H9 (cell line): ENCODE data around the gene TSEN34. TPM values are rescaled to one million over a fixed set of nuclear protein-coding genes. Genes with fewer than 3 reads are reported as not detected.

Experiments
- DNase-seq: peaks from one replicate; pipeline ENCODE4 v3.0.0-alpha.2; 2017
- H2AFZ ChIP-seq: one replicate; pipeline ENCODE4 v1.6.1; 2013; ENCODE audit warnings: mild to moderate bottlenecking, low read length, control low read depth, moderate library complexity
- H2AK5ac ChIP-seq: 2 replicates; pipeline ENCODE4 v1.6.1; 2013; ENCODE audit warnings: low read length, control low read depth, mixed read lengths; ENCODE audit not compliant: insufficient read length
- H2BK120ac ChIP-seq: one replicate; pipeline ENCODE4 v1.6.1; 2013; ENCODE audit warnings: low read depth, mild to moderate bottlenecking, low read length, control low read depth, inconsistent platforms; ENCODE audit not compliant: poor library complexity, severe bottlenecking
- H2BK12ac ChIP-seq: 2 replicates; pipeline ENCODE4 v1.6.1; 2013; ENCODE audit warnings: low read length, control low read depth, mixed read lengths, low read depth; ENCODE audit not compliant: insufficient read length
- H2BK15ac ChIP-seq: 2 replicates; pipeline ENCODE4 v1.6.1; 2013; ENCODE audit warnings: low read depth, low read length, control low read depth
- H2BK20ac ChIP-seq: one replicate; pipeline ENCODE4 v1.6.1; 2013; ENCODE audit warnings: low read depth, mild to moderate bottlenecking, low read length, control low read depth, inconsistent platforms; ENCODE audit not compliant: poor library complexity, severe bottlenecking
- H2BK5ac ChIP-seq: 2 replicates; pipeline ENCODE4 v1.6.1; 2013; ENCODE audit warnings: low read length, control low read depth, mixed read lengths; ENCODE audit not compliant: insufficient read length
- H3K14ac ChIP-seq: 2 replicates; pipeline ENCODE4 v1.6.1; 2013; ENCODE audit warnings: low read length, control low read depth; ENCODE audit not compliant: insufficient read depth
- H3K18ac ChIP-seq: 2 replicates; pipeline ENCODE4 v1.6.1; 2013; ENCODE audit warnings: low read depth, mild to moderate bottlenecking, mixed read lengths, low read length, control low read depth; ENCODE audit not compliant: insufficient read length
- H3K23ac ChIP-seq: 2 replicates; pipeline ENCODE4 v1.6.1; 2013; ENCODE audit warnings: low read length, control low read depth, mixed read lengths, low read depth; ENCODE audit not compliant: insufficient read length
- H3K23me2 ChIP-seq: 2 replicates; pipeline ENCODE4 v1.6.1; 2013; ENCODE audit warnings: low read depth, mild to moderate bottlenecking, mixed read lengths, low read length, control low read depth; ENCODE audit not compliant: insufficient read length, poor library complexity, severe bottlenecking
- H3K27ac ChIP-seq: 2 replicates; pipeline ENCODE4 v1.5.1; 2013; ENCODE audit warnings: low read length, control low read depth, mixed read lengths, low read depth; ENCODE audit not compliant: insufficient read length
- H3K27me3 ChIP-seq: 2 replicates; pipeline ENCODE4 v1.6.1; 2013; ENCODE audit warnings: low read length, control low read depth, inconsistent platforms; ENCODE audit not compliant: insufficient read depth
- H3K4ac ChIP-seq: 2 replicates; pipeline ENCODE4 v1.6.1; 2013; ENCODE audit warnings: low read depth, mild to moderate bottlenecking, control low read depth, inconsistent platforms, low read length, moderate library complexity
- H3K4me1 ChIP-seq: 2 replicates; pipeline ENCODE4 v1.6.1; 2013; ENCODE audit warnings: low read length, control low read depth, inconsistent platforms; ENCODE audit not compliant: insufficient read depth
- H3K4me2 ChIP-seq: 2 replicates; pipeline ENCODE4 v1.6.1; 2013; ENCODE audit warnings: low read length, control low read depth, mixed read lengths; ENCODE audit not compliant: insufficient read length, insufficient read depth
- H3K56ac ChIP-seq: 2 replicates; pipeline ENCODE4 v1.6.1; 2013; ENCODE audit warnings: low read depth, mild to moderate bottlenecking, mixed read lengths, low read length, control low read depth; ENCODE audit not compliant: insufficient read length
- H3K79me1 ChIP-seq: 2 replicates; pipeline ENCODE4 v1.6.1; 2013; ENCODE audit warnings: low read depth, mild to moderate bottlenecking, moderate library complexity, low read length, control low read depth, inconsistent platforms; ENCODE audit not compliant: insufficient read depth, poor library complexity, severe bottlenecking
- H3K79me2 ChIP-seq: 2 replicates; pipeline ENCODE4 v1.6.1; 2013; ENCODE audit warnings: low read length, control low read depth, inconsistent platforms; ENCODE audit not compliant: insufficient read depth
- H3K9ac ChIP-seq: 2 replicates; pipeline ENCODE4 v1.6.1; 2013; ENCODE audit warnings: low read length, control low read depth, mixed read lengths; ENCODE audit not compliant: insufficient read length; ENCODE audit errors: extremely low read depth
- H3K9me3 ChIP-seq: one replicate; pipeline ENCODE4 v1.6.1; 2013; ENCODE audit warnings: low read depth, low read length, inconsistent platforms; ENCODE audit not compliant: control insufficient read depth
- H3T11ph ChIP-seq: one replicate; pipeline ENCODE4 v1.6.1; 2013; ENCODE audit warnings: mild to moderate bottlenecking, low read length, control low read depth, inconsistent platforms
- H4K20me1 ChIP-seq: one replicate; pipeline ENCODE4 v1.6.1; 2013; ENCODE audit not compliant: control insufficient read depth, insufficient read length, insufficient read depth
- H4K5ac ChIP-seq: 2 replicates; pipeline ENCODE4 v1.6.1; 2013; ENCODE audit warnings: low read depth, mild to moderate bottlenecking, mixed read lengths, low read length, control low read depth; ENCODE audit not compliant: insufficient read length
- H4K8ac ChIP-seq: replicated peaks from 2 replicates; pipeline ENCODE4 v1.6.1; 2013; ENCODE audit warnings: low read length, control low read depth, mixed read lengths, low read depth; ENCODE audit not compliant: insufficient read length
- H4K91ac ChIP-seq: 2 replicates; pipeline ENCODE4 v1.6.1; 2013; ENCODE audit warnings: low read depth, mild to moderate bottlenecking, moderate library complexity, mixed read lengths, low read length, control low read depth; ENCODE audit not compliant: insufficient read length
- H3K27ac Mint-ChIP-seq, 3 experiments: 2 replicates in 2 of 3; 3 replicates in 1 of 3; pipeline ENCODE4 v1.8.0; 2020 to 2021; ENCODE audit warnings: mixed read lengths in 3 of 3, mild to moderate bottlenecking in 1 of 3, moderate library complexity in 1 of 3
- H3K27me3 Mint-ChIP-seq: 2 replicates; pipeline ENCODE4 v1.8.0; 2021; ENCODE audit warnings: low read depth, mild to moderate bottlenecking, moderate library complexity, mixed read lengths
- H3K36me3 Mint-ChIP-seq, 3 experiments: 2 replicates in 2 of 3; 3 replicates in 1 of 3; pipeline ENCODE4 v1.8.0; 2020 to 2021; ENCODE audit warnings: low read depth in 3 of 3, mixed read lengths in 3 of 3; ENCODE audit not compliant: insufficient read depth in 1 of 3
- H3K4me1 Mint-ChIP-seq, 2 experiments: 2 replicates each; pipeline ENCODE4 v1.8.0; 2020; ENCODE audit warnings: mixed read lengths in 2 of 2
- H3K4me3 Mint-ChIP-seq, 2 experiments: 2 replicates in 1 of 2; 3 replicates in 1 of 2; pipeline ENCODE4 v1.8.0; 2020 to 2021; ENCODE audit warnings: mild to moderate bottlenecking in 2 of 2, mixed read lengths in 2 of 2, moderate library complexity in 1 of 2
- H3K9me3 Mint-ChIP-seq, 2 experiments: 2 replicates in 1 of 2; 3 replicates in 1 of 2; pipeline ENCODE4 v1.8.0; 2020; ENCODE audit warnings: mild to moderate bottlenecking in 2 of 2, mixed read lengths in 2 of 2, moderate library complexity in 1 of 2
- WGBS: extraction: QIAGEN DNeasy Blood & Tissue Kit; methylation state at CpG from one replicate; pipeline ENCODE4 v1.1.7; 2013; ENCODE audit warnings: missing lambda C conversion rate, low lambda C conversion rate, mixed read lengths; ENCODE audit not compliant: insufficient read length; ENCODE audit errors: extremely low coverage; 5-methylcytosine and 5-hydroxymethylcytosine counted together
- total RNA-seq: library from RNA; stranded (reverse); gene quantifications from 2 replicates; pipeline ENCODE4 v1.2.1, GENCODE V29; 2021
- TF ChIP-seq, protein P1 (sequence below): fragments of 200-600 bp; sonication (generic); conservative IDR thresholded peaks from 3 replicates; pipeline ENCODE4 v1.8.0; 2021; ENCODE audit warnings: antibody characterized with exemption, mild to moderate bottlenecking

TSEN34 gene
- total RNA-seq, 1 experiment from 2014 or later = 28.3 TPM

DNA sequence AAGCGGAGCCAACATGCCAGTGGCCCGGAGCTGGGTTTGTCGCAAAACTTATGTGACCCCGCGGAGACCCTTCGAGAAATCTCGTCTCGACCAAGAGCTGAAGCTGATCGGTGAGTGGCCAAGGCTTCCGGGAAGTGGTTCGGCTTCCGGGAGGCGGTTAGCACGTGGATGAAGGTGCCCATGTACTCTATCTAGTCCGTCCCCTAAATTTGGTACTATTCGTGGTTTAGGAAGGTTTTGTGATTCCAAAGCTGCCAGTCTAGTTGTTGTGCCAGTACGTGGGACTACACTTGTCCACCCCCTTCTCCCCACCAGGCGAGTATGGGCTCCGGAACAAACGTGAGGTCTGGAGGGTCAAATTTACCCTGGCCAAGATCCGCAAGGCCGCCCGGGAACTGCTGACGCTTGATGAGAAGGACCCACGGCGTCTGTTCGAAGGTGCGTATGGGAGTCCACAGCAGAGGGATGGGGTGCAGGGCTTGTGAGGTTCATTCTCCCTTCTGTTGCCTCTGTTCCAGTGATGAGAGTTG lies 10.1 kb downstream of the TSEN34 start:
- no peak overlapping the region for H3K18ac ChIP-seq
- H4K5ac ChIP-seq = no peak overlapping the region
- H4K20me1 ChIP-seq = no peaks in the 10 kb centered on the region
- H3K27me3 Mint-ChIP-seq = no peaks in the 10 kb centered on the region; the same call in 1 of the 2 replicates
- no peak overlapping the region for H2AFZ ChIP-seq
- H4K8ac ChIP-seq = no peak overlapping the region
- no peak overlapping the region for H3K23ac ChIP-seq
- peaks cover 7% of the 10 kb centered on the region for H3K23me2 ChIP-seq
- peaks cover 3% of the 10 kb centered on the region for H3K4me1 ChIP-seq
- TF ChIP-seq, protein P1, sequence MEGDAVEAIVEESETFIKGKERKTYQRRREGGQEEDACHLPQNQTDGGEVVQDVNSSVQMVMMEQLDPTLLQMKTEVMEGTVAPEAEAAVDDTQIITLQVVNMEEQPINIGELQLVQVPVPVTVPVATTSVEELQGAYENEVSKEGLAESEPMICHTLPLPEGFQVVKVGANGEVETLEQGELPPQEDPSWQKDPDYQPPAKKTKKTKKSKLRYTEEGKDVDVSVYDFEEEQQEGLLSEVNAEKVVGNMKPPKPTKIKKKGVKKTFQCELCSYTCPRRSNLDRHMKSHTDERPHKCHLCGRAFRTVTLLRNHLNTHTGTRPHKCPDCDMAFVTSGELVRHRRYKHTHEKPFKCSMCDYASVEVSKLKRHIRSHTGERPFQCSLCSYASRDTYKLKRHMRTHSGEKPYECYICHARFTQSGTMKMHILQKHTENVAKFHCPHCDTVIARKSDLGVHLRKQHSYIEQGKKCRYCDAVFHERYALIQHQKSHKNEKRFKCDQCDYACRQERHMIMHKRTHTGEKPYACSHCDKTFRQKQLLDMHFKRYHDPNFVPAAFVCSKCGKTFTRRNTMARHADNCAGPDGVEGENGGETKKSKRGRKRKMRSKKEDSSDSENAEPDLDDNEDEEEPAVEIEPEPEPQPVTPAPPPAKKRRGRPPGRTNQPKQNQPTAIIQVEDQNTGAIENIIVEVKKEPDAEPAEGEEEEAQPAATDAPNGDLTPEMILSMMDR = no peak
- H3K36me3 Mint-ChIP-seq = peaks cover 55 to 63% (median 60%) of the 10 kb centered on the region in 3 experiments
- peaks cover 39% of the 10 kb centered on the region for H3K79me2 ChIP-seq
- peak overlapping the region; percentile 89 for H3K4me2 ChIP-seq
- H3K79me1 ChIP-seq = peaks cover 6% of the 10 kb centered on the region
- no peak overlapping the region for H2BK20ac ChIP-seq
- H3T11ph ChIP-seq = no peak overlapping the region
- H3K4me3 Mint-ChIP-seq = peak overlapping the region; percentile 95 to 98
- H2BK12ac ChIP-seq = no peak overlapping the region
- peaks cover 35 to 49% of the 10 kb centered on the region in 2 experiments for H3K4me1 Mint-ChIP-seq
- peak overlapping the region; percentile 82 for H3K27ac ChIP-seq
- WGBS = no CpG with 5 or more reads among the region's 28 CpGs
- peak overlapping the region; percentile 72 for H3K14ac ChIP-seq
- peak overlapping the region; percentile 96 for H3K9ac ChIP-seq
- H2BK5ac ChIP-seq = no peak overlapping the region
- H3K56ac ChIP-seq = peak overlapping the region; percentile 58
- no peak overlapping the region for H2BK15ac ChIP-seq
- H3K4ac ChIP-seq = no peak overlapping the region
- no peaks in the 10 kb centered on the region for H3K27me3 ChIP-seq
- no peak for DNase-seq
- no peak overlapping the region for H2BK120ac ChIP-seq
- no peak overlapping the region for H4K91ac ChIP-seq
- no peaks in the 10 kb centered on the region for H3K9me3 ChIP-seq
- H2AK5ac ChIP-seq = no peak overlapping the region
- no peaks in the 10 kb centered on the region for H3K9me3 Mint-ChIP-seq
- peak overlapping the region; percentile 100 for H3K27ac Mint-ChIP-seq
